Measurements from ENCODE around the gene ZNF112. TPM values are rescaled to one million over a fixed set of nuclear protein-coding genes. Genes with fewer than 3 reads are reported as not detected.

ZNF112 gene
- total and polyA plus RNA-seq, 11 donors: 1.7 to 9.0 (median 3.8) TPM

GRCh38 chr19:44304659-44305193 is 51.8 kb downstream of the ZNF112 start, which contains the start of gene ZNF235:
Gene ZNF235 (minus strand): TSS chr19:44305025. CDS start chr19:44303404, 1,621 bp downstream.
- no peaks in the 10 kb centered on the region for H3K27me3 ChIP-seq
- WGBS, 4 donors: 0 to 1% (median 0%) methylated on average over 19 to 31 of the region's 31 CpGs
- TF ChIP-seq CTCF (IDR thresholded peaks at IDR 0.05) (no peak), POLR2A (IDR thresholded peaks at IDR 0.05) (peak in 1 of 2 donors; percentile 64)
- peaks cover 0 to 18% (median 9%) of the 10 kb centered on the region in 12 donors for H3K4me1 ChIP-seq
- DNase-seq: peak; percentile 89 to 96 (median 92)
- H3K4me3 ChIP-seq: peak within 1 kb of the TSS; percentile 34 to 91 (median 72)
- peaks cover 0 to 28% (median 1%) of the 10 kb centered on the region in 12 donors for H3K9me3 ChIP-seq
- ATAC-seq: peak; percentile 99 to 100 (median 100)
- intact Hi-C loops (cut with DNase I): loop anchor here in 7 of 10 donors (1.0 to 10.0 kb wide), 7 partner anchors 43 to 191 kb away; partner anchors contain the start of genes ZNF112 (in 4 of the 7), ZNF227 (in 3 of the 7) and ZNF225 (in 1 of the 7)
- H3K27ac ChIP-seq: peak within 1 kb of the TSS in 11 of 12 donors; percentile 48 to 87 (median 74)
- peaks cover 0 to 31% (median 27%) of the 10 kb centered on the region in 9 donors for H3K36me3 ChIP-seq

- ATAC-seq (peak in 2 of 4 donors; percentile 24 to 43), DNase-seq (no peak)
- intact Hi-C loops (cut with DNase I): loop anchor here in 4 of 10 donors (2.0 to 10.0 kb wide), 3 partner anchors 51 to 91 kb away; partner anchors contain the start of genes ZNF112 (in 2 of the 4) and ZNF227 (in 2 of the 4)
- Histone ChIP-seq H3K27ac (peak overlapping the region in 11 of 12 donors; percentile 48 to 87 (median 74)), H3K4me3 (peak overlapping the region; percentile 34 to 91 (median 72)), H3K36me3 (peaks cover 0 to 37% (median 33%) of the 10 kb centered on the region in 9 donors), H3K27me3 (no peaks in the 10 kb centered on the region), H3K4me1 (peaks cover 0 to 18% (median 9%) of the 10 kb centered on the region in 12 donors), H3K9me3 (peaks cover 0 to 28% (median 0%) of the 10 kb centered on the region in 12 donors)
- WGBS, 4 donors: 3 to 4% (median 4%) methylated on average over 11 of the region's 11 CpGs
- TF ChIP-seq CTCF (IDR thresholded peaks at IDR 0.05): no peak
- TF ChIP-seq POLR2A (IDR thresholded peaks at IDR 0.05): no peak
Measured at GRCh38 chr19:44303976-44304568, 52.4 kb downstream of the ZNF112 start.

- no peak for DNase-seq
- H3K36me3 ChIP-seq: peaks cover 0 to 45% (median 41%) of the 10 kb centered on the region in 9 donors
- intact Hi-C loops (cut with DNase I): loop anchor here in 3 of 10 donors (10.0 kb wide), 2 partner anchors 51 to 89 kb away; partner anchors contain the start of genes ZNF112 (in 2 of the 3) and ZNF227 (in 1 of the 3)
- peak overlapping the region in 4 of 12 donors; percentile 67 to 91 (median 80) for H3K4me3 ChIP-seq
- no peaks in the 10 kb centered on the region for H3K27me3 ChIP-seq
- H3K9me3 ChIP-seq: peaks cover 0 to 23% (median 0%) of the 10 kb centered on the region in 12 donors
- no peak for TF ChIP-seq POLR2A (IDR thresholded peaks at IDR 0.05)
- no peak for TF ChIP-seq CTCF (IDR thresholded peaks at IDR 0.05)
- WGBS, 4 donors: 78 to 82% (median 79%) methylated on average over 4 of the region's 4 CpGs
- no peak overlapping the region for H3K27ac ChIP-seq
- ATAC-seq: no peak
- H3K4me1 ChIP-seq: peaks cover 0 to 18% (median 9%) of the 10 kb centered on the region in 12 donors
Measured at GRCh38 chr19:44303320-44303719, 53.2 kb downstream of the ZNF112 start.

- ATAC-seq (no peak), DNase-seq (no peak)
- no peaks in the 10 kb centered on the region for H3K27me3 ChIP-seq
- no peak for TF ChIP-seq POLR2A (IDR thresholded peaks at IDR 0.05)
- TF ChIP-seq CTCF (IDR thresholded peaks at IDR 0.05): no peak
- no peak overlapping the region for H3K4me3 ChIP-seq
- H3K27ac ChIP-seq: no peak overlapping the region
- 74 to 90% (median 85%) methylated on average over 4 of the region's 4 CpGs for WGBS, 4 donors
- peaks cover 4 to 47% (median 29%) of the 10 kb centered on the region in 9 donors for H3K36me3 ChIP-seq
- H3K4me1 ChIP-seq: no peaks in the 10 kb centered on the region
- H3K9me3 ChIP-seq: peaks cover 0 to 97% (median 25%) of the 10 kb centered on the region in 12 donors
- intact Hi-C loops (cut with DNase I): loop anchor here in 1 of 10 donors (10.0 kb wide), 1 partner anchor 50 kb away; no protein-coding TSS in a partner anchor
Measured at GRCh38 chr19:44284968-44285367, 71.5 kb downstream of the ZNF112 start.
